Suprapubic skin (tissue), 3 donors: ENCODE measurements around the gene CBLB.

Experiments
- CTCF ChIP-seq, 2 donors: fragments of 200-600 bp in 1 of 2; fragments of 450-650 bp in 1 of 2; sonication (generic) in 1 of 2; IDR thresholded peaks; one replicate each; pipeline ENCODE4 v1.5.1; 2016 to 2019; ENCODE audit warnings: antibody characterized with exemption in 2 of 2, mild to moderate bottlenecking in 1 of 2, moderate library complexity in 1 of 2
- POLR2AphosphoS5 ChIP-seq, 3 donors: sonication (generic); formaldehyde crosslinking; IDR thresholded peaks; one replicate each; pipeline ENCODE4 v1.6.1; 2017; ENCODE audit warnings: antibody characterized with exemption in 3 of 3

GRCh38 chr3:105850593-105850992, 18.2 kb downstream of the CBLB start:
- TF ChIP-seq CTCF (IDR thresholded peaks at IDR 0.05) (no peak), POLR2AphosphoS5 (IDR thresholded peaks at IDR 0.05) (no peak)
